Measurements from ENCODE around the gene BPIFB2. TPM values are rescaled to one million over a fixed set of nuclear protein-coding genes. Genes with fewer than 3 reads are reported as not detected.

The BPIFB2 gene
- total RNA-seq, 1 donor from 2014 or later = 54.9 TPM

GRCh38 chr20:32986331-32986966 is 21.1 kb upstream of the BPIFB2 start:
- DNase-seq = no peak

GRCh38 chr20:32987044-32987825 is 20.3 kb upstream of the BPIFB2 start:
- no peak for DNase-seq

- DNase-seq = no peak
These were observed 19.5 kb upstream of the BPIFB2 start for GRCh38 chr20:32988008-32988407.

- no peak for DNase-seq
These were observed 17.8 kb upstream of the BPIFB2 start for GRCh38 chr20:32989507-32990283.

GRCh38 chr20:32990426-32990825 is 17.1 kb upstream of the BPIFB2 start:
- DNase-seq = no peak

GRCh38 chr20:32991383-32991782 is 16.1 kb upstream of the BPIFB2 start:
- no peak for DNase-seq

- DNase-seq = no peak
These were observed 15.5 kb upstream of the BPIFB2 start for GRCh38 chr20:32991792-32992641.

GRCh38 chr20:32993496-32994050 is 13.9 kb upstream of the BPIFB2 start:
- DNase-seq = no peak

- DNase-seq = no peak
These were observed 11.7 kb upstream of the BPIFB2 start for GRCh38 chr20:32995802-32996201.

- no peak for DNase-seq
These were observed 10.1 kb upstream of the BPIFB2 start for GRCh38 chr20:32997431-32997830.

- DNase-seq = no peak
These were observed 7.8 kb upstream of the BPIFB2 start for GRCh38 chr20:32999603-33000250.

- DNase-seq = no peak
These were observed 6.6 kb upstream of the BPIFB2 start for GRCh38 chr20:33000802-33001466.

GRCh38 chr20:33002087-33002808 is 5.3 kb upstream of the BPIFB2 start:
- DNase-seq = no peak

- no peak for DNase-seq
These were observed 3.3 kb upstream of the BPIFB2 start, which contains the start of gene SUN5 for GRCh38 chr20:33004141-33004751. SUN5 (minus strand) TSS chr20:33004433; CDS start chr20:33004340, 93 bp downstream.

- DNase-seq = no peak
These were observed 2.4 kb upstream of the BPIFB2 start for GRCh38 chr20:33005132-33005566.

GRCh38 chr20:33005908-33006775 is 1.4 kb upstream of the BPIFB2 start:
- DNase-seq = no peak

GRCh38 chr20:33006776-33007375 is 628 bp upstream of the BPIFB2 start:
- no peak for DNase-seq

All from tongue (tissue), 2 donors.